Activated CD8-positive, alpha-beta T cell treated with anti-CD3 and anti-CD28 coated beads, Interleukin-2, amount 10 ng/mL, durations not matched to agents 7 days and 5 days (primary cell): ENCODE measurements around the gene MCOLN1. TPM values are rescaled to one million over a fixed set of nuclear protein-coding genes. Genes with fewer than 3 reads are reported as not detected.

Experiments
- ATAC-seq: fragments of 150-1000 bp; cut with Tn5 transposase; one replicate; pipeline ENCODE4 v1.10.0; 2021; ENCODE audit warnings: moderate library complexity
- CTCF ChIA-PET: fragments of 350-600 bp; sonication (Branson Sonifier 250); formaldehyde crosslinking; loops from one replicate; lab custom pipeline; 2021; ENCODE audit warnings: antibody characterized with exemption; lab: Charles Lee
- POLR2A ChIA-PET: fragments of 350-600 bp; sonication (Branson Sonifier 250); formaldehyde crosslinking; loops from one replicate; lab custom pipeline; 2021; ENCODE audit warnings: antibody characterized with exemption; lab: Charles Lee
- DNase-seq: peaks from one replicate; pipeline ENCODE4 v3.0.0-alpha.2; 2020
- H3K27ac Mint-ChIP-seq: one replicate; pipeline ENCODE4 v1.8.0; 2021; ENCODE audit warnings: mild to moderate bottlenecking, mixed read lengths
- H3K27me3 Mint-ChIP-seq: one replicate; pipeline ENCODE4 v1.8.0; 2021; ENCODE audit warnings: low read depth, mixed read lengths
- H3K36me3 Mint-ChIP-seq: one replicate; pipeline ENCODE4 v1.8.0; 2021; ENCODE audit warnings: low read depth, mixed read lengths
- H3K4me1 Mint-ChIP-seq: one replicate; pipeline ENCODE4 v1.8.0; 2021; ENCODE audit warnings: low read depth, mixed read lengths
- H3K4me3 Mint-ChIP-seq: one replicate; pipeline ENCODE4 v1.8.0; 2021; ENCODE audit warnings: mild to moderate bottlenecking, mixed read lengths
- H3K9me3 Mint-ChIP-seq: one replicate; pipeline ENCODE4 v1.8.0; 2022; ENCODE audit warnings: mixed read lengths; ENCODE audit not compliant: insufficient read depth
- total RNA-seq, 2 experiments: library from RNA; stranded (reverse); gene quantifications; one replicate each; pipeline ENCODE4 v1.2.3, GENCODE V29; 2021

The MCOLN1 gene
- total RNA-seq, 2 experiments from 2014 or later, result 16.2 to 17.7 TPM

DNA sequence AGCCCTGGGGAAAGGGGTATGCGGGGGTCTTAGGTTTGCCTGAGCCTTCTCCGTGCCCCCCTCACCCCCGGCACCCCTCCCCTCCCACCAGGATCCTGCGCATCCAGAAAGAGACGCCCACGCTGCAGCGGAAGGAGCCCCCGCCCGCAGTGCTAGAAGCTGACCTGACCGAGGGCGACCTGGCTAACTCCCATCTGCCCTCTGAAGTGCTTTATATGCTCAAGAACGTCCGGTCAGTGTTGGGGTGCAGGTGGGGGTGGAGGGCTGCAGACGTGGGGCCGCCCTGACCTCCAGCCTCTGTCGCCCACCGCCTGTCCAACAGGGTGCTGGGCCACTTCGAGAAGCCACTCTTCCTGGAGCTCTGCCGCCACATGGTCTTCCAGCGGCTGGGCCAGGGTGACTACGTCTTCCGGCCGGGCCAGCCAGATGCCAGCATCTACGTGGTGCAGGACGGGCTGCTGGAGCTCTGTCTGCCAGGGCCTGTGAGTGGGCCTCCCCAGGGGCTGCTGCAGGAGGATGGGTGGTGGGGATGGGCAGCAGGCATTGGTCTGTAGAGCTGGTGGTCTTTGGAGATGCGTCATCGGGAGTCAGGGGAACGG is 17.5 kb downstream of the MCOLN1 start:
- H3K9me3 Mint-ChIP-seq, result no peaks in the 10 kb centered on the region
- ATAC-seq (no peak), DNase-seq (no peak)
- no peak overlapping the region for H3K27ac Mint-ChIP-seq
- peaks cover 56% of the 10 kb centered on the region for H3K36me3 Mint-ChIP-seq
- peaks cover 43% of the 10 kb centered on the region for H3K4me1 Mint-ChIP-seq
- H3K27me3 Mint-ChIP-seq, result no peaks in the 10 kb centered on the region
- ChIA-PET CTCF (no interaction called here), POLR2A (no interaction called here)
- no peak overlapping the region for H3K4me3 Mint-ChIP-seq

DNA sequence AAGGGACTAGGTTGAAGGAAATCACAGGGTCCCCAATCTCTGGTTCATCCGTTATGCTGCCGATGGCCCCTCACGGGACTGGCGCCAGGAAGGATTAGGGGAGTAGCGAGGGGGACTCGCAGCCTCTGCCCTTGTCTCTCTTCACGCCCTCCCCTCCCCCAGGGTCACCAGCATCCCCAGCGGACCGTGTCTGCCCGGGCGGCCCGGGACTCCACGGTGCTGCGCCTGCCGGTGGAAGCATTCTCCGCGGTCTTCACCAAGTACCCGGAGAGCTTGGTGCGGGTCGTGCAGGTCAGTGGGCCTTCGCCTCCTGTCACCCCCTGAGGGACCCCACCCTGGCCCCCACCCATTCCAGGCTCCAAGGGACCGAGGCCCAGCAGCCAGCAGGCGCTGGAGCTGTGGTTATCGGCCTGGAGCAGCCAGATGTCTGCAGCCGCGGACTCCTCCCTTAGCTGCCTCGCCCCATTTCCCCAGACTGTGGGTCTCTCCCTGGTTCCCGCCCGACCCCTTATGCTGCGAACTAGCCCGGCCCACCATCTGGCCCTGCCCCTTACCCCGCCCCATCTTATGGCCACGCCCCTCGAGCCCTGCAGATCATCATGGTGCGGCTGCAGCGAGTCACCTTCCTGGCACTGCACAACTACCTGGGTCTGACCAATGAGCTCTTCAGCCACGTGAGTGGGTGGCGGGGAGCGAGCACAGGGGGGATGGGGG is 18.5 kb downstream of the MCOLN1 start:
- H3K9me3 Mint-ChIP-seq, result no peaks in the 10 kb centered on the region
- ChIA-PET POLR2A (no interaction called here), CTCF (no interaction called here)
- ATAC-seq, result no peak
- H3K4me1 Mint-ChIP-seq, result peaks cover 52% of the 10 kb centered on the region
- DNase-seq, result no peak
- peaks cover 60% of the 10 kb centered on the region for H3K36me3 Mint-ChIP-seq
- H3K4me3 Mint-ChIP-seq, result no peak overlapping the region
- no peaks in the 10 kb centered on the region for H3K27me3 Mint-ChIP-seq
- no peak overlapping the region for H3K27ac Mint-ChIP-seq

DNA sequence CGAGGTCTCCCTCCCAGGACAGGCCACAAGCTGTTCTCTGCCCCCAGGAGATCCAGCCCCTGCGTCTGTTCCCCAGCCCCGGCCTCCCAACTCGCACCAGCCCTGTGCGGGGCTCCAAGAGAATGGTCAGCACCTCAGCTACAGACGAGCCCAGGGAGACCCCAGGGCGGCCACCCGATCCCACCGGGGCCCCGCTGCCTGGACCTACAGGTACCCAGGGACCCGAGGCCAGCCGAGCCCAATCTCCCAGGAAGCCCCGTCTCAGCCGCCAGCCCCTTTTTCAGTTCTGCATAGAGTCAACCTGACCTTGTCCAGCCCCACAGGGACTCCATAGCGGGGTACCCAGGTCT is 19.0 kb downstream of the MCOLN1 start:
- DNase-seq (no peak), ATAC-seq (no peak)
- ChIA-PET CTCF (no interaction called here), POLR2A (no interaction called here)
- Mint-ChIP-seq H3K27ac (no peak overlapping the region), H3K36me3 (peaks cover 58% of the 10 kb centered on the region), H3K4me3 (no peak overlapping the region), H3K9me3 (no peaks in the 10 kb centered on the region), H3K27me3 (no peaks in the 10 kb centered on the region), H3K4me1 (peaks cover 54% of the 10 kb centered on the region)

DNA sequence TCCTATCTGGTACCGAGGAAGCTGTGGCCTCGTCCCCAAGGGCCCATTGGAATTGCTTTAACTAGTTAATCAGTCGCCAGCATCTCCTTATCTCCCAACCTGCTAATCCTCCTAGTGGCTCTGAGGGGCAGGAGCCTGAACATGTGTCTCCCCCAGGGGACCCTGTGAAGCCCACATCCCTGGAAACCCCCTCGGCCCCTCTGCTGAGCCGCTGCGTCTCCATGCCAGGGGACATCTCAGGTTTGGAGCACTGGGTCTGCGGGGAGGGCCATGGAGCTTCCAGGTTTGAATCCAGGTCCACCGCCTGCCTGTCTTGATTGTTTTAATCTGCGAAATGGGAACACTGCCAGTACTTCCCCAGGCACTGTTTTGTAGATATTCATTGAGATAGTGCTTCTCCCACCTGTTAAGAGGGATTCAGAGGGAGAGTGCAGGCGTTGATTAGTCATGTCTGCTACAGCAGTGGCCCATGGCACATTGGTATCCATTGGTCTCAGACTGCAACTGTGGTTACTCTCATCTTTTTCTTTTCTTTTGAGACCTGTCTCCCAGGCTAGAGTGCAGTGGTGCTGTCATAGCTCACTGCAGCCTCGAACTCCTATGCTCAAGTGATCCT is 19.5 kb downstream of the MCOLN1 start:
- POLR2A ChIA-PET, result no interaction called here
- no peaks in the 10 kb centered on the region for H3K9me3 Mint-ChIP-seq
- H3K4me3 Mint-ChIP-seq, result no peak overlapping the region
- H3K27me3 Mint-ChIP-seq, result no peaks in the 10 kb centered on the region
- ATAC-seq (no peak), DNase-seq (no peak)
- H3K36me3 Mint-ChIP-seq, result peaks cover 56% of the 10 kb centered on the region
- H3K27ac Mint-ChIP-seq, result peak overlapping the region; percentile 33
- CTCF ChIA-PET, result no interaction called here
- peaks cover 53% of the 10 kb centered on the region for H3K4me1 Mint-ChIP-seq

DNA sequence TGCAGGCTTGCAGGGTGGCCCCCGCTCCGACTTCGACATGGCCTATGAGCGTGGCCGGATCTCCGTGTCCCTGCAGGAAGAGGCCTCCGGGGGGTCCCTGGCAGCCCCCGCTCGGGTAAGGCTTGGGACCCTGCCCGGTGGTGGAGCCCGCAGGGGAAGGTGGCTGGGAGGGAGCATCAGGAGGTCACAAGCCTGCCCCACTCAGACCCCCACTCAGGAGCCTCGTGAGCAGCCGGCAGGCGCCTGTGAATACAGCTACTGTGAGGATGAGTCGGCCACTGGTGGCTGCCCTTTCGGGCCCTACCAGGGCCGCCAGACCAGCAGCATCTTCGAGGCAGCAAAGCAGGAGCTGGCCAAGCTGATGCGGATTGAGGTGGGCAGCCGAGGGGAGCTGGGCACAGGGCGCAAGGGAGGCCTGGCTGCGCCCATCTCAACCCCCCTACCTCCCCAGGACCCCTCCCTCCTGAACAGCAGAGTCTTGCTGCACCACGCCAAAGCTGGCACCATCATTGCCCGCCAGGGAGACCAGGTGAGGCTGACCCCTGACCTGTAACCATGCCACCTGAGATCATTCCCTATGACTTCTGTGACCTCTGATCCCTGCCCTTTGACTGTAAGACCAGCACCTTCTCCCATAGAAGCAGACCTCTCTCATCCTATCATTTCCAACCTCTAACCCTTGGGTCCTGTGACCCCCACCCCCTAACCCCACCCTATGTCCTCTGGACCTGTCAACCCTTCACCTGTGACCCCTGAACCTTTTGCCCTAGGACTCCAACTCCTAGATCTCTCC is 20.3 kb downstream of the MCOLN1 start:
- ATAC-seq (no peak), DNase-seq (no peak)
- H3K4me3 Mint-ChIP-seq, result no peak overlapping the region
- H3K9me3 Mint-ChIP-seq, result no peaks in the 10 kb centered on the region
- peaks cover 54% of the 10 kb centered on the region for H3K4me1 Mint-ChIP-seq
- peak overlapping the region; percentile 78 for H3K27ac Mint-ChIP-seq
- ChIA-PET CTCF (no interaction called here), POLR2A (interaction anchor here (0.6 kb wide), 1 partner anchor 286 kb away, joined by 3 read pairs; no protein-coding TSS in a partner anchor)
- H3K27me3 Mint-ChIP-seq, result no peaks in the 10 kb centered on the region
- H3K36me3 Mint-ChIP-seq, result peaks cover 56% of the 10 kb centered on the region

DNA sequence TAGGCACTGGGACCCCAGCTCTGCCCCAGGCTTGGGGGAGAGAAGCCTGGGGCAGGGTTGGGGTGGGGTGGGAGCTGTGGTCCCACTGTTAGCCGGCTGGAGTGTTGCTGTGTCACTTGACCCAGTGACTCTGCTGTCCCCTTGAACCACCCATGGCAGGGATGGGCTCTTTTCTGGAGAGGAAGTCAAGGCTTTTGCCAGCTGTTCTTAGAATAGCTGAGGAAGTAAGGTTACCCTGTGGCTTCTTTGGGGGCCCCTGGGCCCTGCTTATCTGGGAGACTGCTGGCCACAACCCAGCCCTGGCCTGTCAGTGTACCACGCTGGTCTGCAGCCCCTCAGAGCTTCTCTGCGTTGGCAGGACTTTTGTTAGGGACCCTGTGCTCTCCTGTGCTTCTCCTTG is 22.2 kb downstream of the MCOLN1 start:
- H3K4me3 Mint-ChIP-seq, result peak overlapping the region; percentile 48
- H3K27me3 Mint-ChIP-seq, result no peaks in the 10 kb centered on the region
- CTCF ChIA-PET, result interaction anchor here (0.8 to 3.4 kb wide), 4 partner anchors 9 to 136 kb away, joined by 3 to 18 read pairs (median 4); partner anchors contain the start of genes PNPLA6 and TRAPPC5
- H3K4me1 Mint-ChIP-seq, result peaks cover 57% of the 10 kb centered on the region
- H3K9me3 Mint-ChIP-seq, result no peaks in the 10 kb centered on the region
- H3K36me3 Mint-ChIP-seq, result peaks cover 52% of the 10 kb centered on the region
- peak overlapping the region; percentile 91 for H3K27ac Mint-ChIP-seq
- peak; percentile 56 for ATAC-seq
- DNase-seq, result peak; percentile 51
- POLR2A ChIA-PET, result no interaction called here

DNA sequence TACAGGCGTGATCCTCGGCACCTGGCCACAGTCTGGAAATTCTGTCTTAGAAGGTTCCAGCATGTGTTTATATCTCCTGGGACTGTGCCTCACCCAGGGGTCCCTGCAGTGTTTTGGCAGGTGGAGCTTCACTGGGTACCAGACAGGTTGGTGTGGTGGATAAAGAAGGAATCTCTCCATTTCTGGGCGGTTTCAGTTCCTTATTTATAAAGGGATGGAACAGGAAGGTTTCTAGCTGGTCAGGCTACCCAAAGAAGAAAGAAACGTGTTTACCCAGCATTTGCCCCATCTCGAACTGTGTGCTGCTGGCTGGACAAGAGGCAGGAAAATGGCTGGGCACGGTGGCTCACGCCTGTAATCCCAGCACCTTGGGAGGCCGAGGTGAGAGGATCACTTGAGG is 22.9 kb downstream of the MCOLN1 start:
- no peaks in the 10 kb centered on the region for H3K27me3 Mint-ChIP-seq
- DNase-seq, result no peak
- H3K9me3 Mint-ChIP-seq, result no peaks in the 10 kb centered on the region
- ATAC-seq, result no peak
- H3K36me3 Mint-ChIP-seq, result peaks cover 54% of the 10 kb centered on the region
- no peak overlapping the region for H3K4me3 Mint-ChIP-seq
- H3K27ac Mint-ChIP-seq, result peak overlapping the region; percentile 91
- H3K4me1 Mint-ChIP-seq, result peaks cover 54% of the 10 kb centered on the region
- POLR2A ChIA-PET, result no interaction called here
- CTCF ChIA-PET, result interaction anchor here (1.7 to 3.4 kb wide), 2 partner anchors 23 to 136 kb away, joined by 5 to 18 read pairs; partner anchors contain the start of gene TRAPPC5

DNA sequence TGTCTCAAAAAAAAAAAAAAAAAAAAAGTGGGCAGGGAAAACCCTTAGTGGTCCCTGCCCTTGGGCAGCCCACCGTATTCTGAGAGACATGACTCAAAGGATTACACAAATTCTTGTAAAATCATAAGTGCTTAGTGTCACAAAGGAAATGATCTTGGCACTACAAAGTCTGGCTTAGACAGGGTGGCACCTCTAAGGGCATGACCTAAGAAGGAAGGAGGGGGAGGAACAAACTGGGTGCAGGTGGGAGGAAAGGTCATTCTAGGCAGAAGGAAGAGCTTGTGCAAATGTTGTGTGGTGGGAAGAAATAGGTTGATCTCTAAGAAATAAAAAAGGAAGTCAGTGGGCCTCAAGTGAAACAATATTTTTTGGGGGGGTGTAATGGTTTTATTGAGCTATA is 23.5 kb downstream of the MCOLN1 start:
- Mint-ChIP-seq H3K27me3 (no peaks in the 10 kb centered on the region), H3K4me3 (peak overlapping the region; percentile 3), H3K9me3 (no peaks in the 10 kb centered on the region), H3K4me1 (peaks cover 54% of the 10 kb centered on the region), H3K27ac (peak overlapping the region; percentile 68), H3K36me3 (peaks cover 57% of the 10 kb centered on the region)
- CTCF ChIA-PET, result interaction anchor here (3.4 kb wide), 1 partner anchor 22 kb away, joined by 18 read pairs; no protein-coding TSS in a partner anchor
- ATAC-seq (peak; percentile 21), DNase-seq (no peak)
- POLR2A ChIA-PET, result no interaction called here

DNA sequence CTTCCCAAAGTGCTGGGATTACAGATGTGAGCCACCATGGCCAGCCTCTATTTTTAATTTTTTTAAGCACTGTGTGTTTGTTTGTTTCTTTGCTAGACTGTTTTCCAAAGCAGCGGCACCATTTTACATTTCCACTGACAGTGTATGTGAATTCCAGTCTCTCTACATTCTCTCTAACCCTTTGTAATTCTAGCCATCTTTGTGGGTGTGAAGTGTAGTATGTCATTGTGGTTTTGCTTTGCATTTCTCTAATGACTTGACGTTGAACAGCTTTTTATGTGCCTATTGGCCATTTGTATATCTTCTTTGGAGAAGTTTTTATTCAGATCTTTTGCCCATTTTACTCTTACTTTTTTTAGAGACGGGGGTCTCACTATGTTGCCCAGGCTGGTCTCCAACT is 24.7 kb downstream of the MCOLN1 start:
- H3K27me3 Mint-ChIP-seq, result no peaks in the 10 kb centered on the region
- ATAC-seq, result no peak

DNA sequence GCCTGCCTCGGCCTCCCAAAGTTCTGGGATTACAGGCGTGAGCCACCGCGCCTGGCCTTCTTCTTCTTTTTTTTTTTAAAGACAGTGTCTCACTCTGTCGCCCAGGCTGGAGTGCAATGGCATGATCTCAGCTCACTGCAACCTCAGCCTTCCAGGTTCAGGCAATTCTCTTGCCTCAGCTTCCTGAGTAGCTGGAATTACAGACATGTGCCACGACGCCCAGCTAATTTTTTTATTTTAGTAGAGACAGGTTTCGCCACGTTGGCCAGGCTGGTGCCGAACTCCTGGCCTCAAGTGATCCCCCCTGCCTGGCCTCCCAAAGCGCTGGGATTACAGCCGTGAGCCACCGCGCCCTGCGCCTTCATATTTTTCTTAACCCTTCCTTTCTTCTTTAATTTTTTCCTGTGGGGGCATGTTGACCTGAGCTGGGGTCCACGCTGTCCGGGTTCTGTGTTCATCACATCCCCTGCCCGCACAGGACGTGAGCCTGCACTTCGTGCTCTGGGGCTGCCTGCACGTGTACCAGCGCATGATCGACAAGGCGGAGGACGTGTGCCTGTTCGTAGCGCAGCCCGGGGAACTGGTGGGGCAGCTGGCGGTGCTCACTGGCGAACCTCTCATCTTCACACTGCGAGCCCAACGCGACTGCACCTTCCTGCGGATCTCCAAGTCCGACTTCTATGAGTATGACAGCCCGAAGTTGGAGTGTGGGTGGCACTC is 27.2 kb downstream of the MCOLN1 start:
- no peak overlapping the region for H3K4me3 Mint-ChIP-seq
- ChIA-PET POLR2A (no interaction called here), CTCF (interaction anchor here (1.8 kb wide), 1 partner anchor 19 kb away, joined by 6 read pairs; no protein-coding TSS in a partner anchor)
- DNase-seq, result no peak
- peaks cover 57% of the 10 kb centered on the region for H3K36me3 Mint-ChIP-seq
- no peak overlapping the region for H3K27ac Mint-ChIP-seq
- no peaks in the 10 kb centered on the region for H3K27me3 Mint-ChIP-seq
- peaks cover 56% of the 10 kb centered on the region for H3K4me1 Mint-ChIP-seq
- no peak for ATAC-seq
- no peaks in the 10 kb centered on the region for H3K9me3 Mint-ChIP-seq

More for the DNA sequence above, 24.7 kb downstream of the MCOLN1 start:
- CTCF ChIA-PET, result interaction anchor here (1.5 kb wide), 1 partner anchor 21 kb away, joined by 5 read pairs; no protein-coding TSS in a partner anchor
- H3K4me1 Mint-ChIP-seq, result peaks cover 58% of the 10 kb centered on the region
- POLR2A ChIA-PET, result no interaction called here
- H3K36me3 Mint-ChIP-seq, result peaks cover 57% of the 10 kb centered on the region
- no peak overlapping the region for H3K4me3 Mint-ChIP-seq
- peak overlapping the region; percentile 43 for H3K27ac Mint-ChIP-seq
- DNase-seq, result no peak
- H3K9me3 Mint-ChIP-seq, result no peaks in the 10 kb centered on the region

DNA sequence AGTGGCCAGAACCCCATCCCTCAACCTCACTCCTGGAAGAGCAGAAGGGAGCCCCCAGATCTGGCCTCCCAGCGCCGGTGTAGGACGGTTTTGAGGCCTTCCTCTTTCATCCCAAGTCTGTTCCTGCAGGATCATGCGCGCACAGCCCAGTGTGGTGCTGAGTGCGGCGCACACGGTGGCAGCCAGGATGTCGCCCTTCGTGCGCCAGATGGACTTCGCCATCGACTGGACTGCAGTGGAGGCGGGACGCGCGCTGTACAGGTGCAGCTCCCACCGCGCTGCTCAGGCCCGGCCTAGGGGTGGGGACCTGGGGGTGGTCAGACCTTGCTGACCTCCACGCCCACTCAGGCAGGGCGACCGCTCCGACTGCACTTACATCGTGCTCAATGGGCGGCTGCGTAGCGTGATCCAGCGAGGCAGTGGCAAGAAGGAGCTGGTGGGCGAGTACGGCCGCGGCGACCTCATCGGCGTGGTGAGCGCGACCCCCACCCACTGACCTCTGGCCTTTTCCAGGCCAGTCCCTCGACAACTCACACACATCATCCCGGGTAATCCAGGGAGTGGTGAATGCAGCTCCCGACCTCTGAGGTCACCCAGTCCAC is 27.8 kb downstream of the MCOLN1 start:
- Mint-ChIP-seq H3K4me1 (peaks cover 49% of the 10 kb centered on the region), H3K9me3 (no peaks in the 10 kb centered on the region), H3K27me3 (no peaks in the 10 kb centered on the region), H3K4me3 (no peak overlapping the region), H3K27ac (no peak overlapping the region), H3K36me3 (peaks cover 55% of the 10 kb centered on the region)
- ChIA-PET CTCF (interaction anchor here (1.8 kb wide), 1 partner anchor 18 kb away, joined by 6 read pairs; no protein-coding TSS in a partner anchor), POLR2A (no interaction called here)
- ATAC-seq, result no peak
- no peak for DNase-seq
